ENCODE data around the gene SIRPB1. TPM values are rescaled to one million over a fixed set of nuclear protein-coding genes. Genes with fewer than 3 reads are reported as not detected.

SIRPB1 gene
- total and polyA plus RNA-seq, 10 of the 15 experiments (the other 5 are each of a cell fraction or from before 2014, with no cell fraction given): 3.4 to 33.8 (median 14.1) TPM

GRCh38 chr20:1657556-1658334 lies 37.9 kb upstream of the SIRPB1 start, which contains the start of gene SIRPG (continued):
- TF ChIP-seq EED (IDR thresholded peaks at IDR 0.05; ENCODE audit: low read depth) (0 out of 2 replicates have a peak, but pooled peaks have one; percentile 39), MEF2A (IDR thresholded peaks at IDR 0.05; ENCODE audit: insufficient read depth, low read depth, low read length) (0 out of 2 replicates have a peak, but pooled peaks have one; percentile 13), KAT2A (conservative IDR thresholded peaks at IDR 0.05; ENCODE audit: control insufficient read depth, low read depth, low read length) (no peak), HCFC1 (IDR thresholded peaks at IDR 0.05; ENCODE audit: low read length) (no peak), CEBPZ (IDR thresholded peaks at IDR 0.05; ENCODE audit: low read depth, low read length) (no peak), MEF2B (IDR thresholded peaks at IDR 0.05; ENCODE audit: partially characterized antibody, poor library complexity, severe bottlenecking) (peak; percentile 17), NFIC (IDR thresholded peaks at IDR 0.05; ENCODE audit: low read depth, low read length) (peak; percentile 30; the same call in 1 of the 2 replicates), POLR2AphosphoS2 (IDR thresholded peaks at IDR 0.05; ENCODE audit: low read depth, low read length) (no peak), SIX5 (IDR thresholded peaks at IDR 0.05; ENCODE audit: low read depth, low read length, severe bottlenecking) (no peak), RUNX3 (IDR thresholded peaks at IDR 0.05; ENCODE audit: low read length) (peak; percentile 80), CREM (IDR thresholded peaks at IDR 0.05; ENCODE audit: low read depth) (0 out of 2 replicates have a peak, but pooled peaks have one; percentile 15), RFX5 (IDR thresholded peaks at IDR 0.05; ENCODE audit: low read depth, low read length) (no peak)
- TF ChIP-seq, protein P1, sequence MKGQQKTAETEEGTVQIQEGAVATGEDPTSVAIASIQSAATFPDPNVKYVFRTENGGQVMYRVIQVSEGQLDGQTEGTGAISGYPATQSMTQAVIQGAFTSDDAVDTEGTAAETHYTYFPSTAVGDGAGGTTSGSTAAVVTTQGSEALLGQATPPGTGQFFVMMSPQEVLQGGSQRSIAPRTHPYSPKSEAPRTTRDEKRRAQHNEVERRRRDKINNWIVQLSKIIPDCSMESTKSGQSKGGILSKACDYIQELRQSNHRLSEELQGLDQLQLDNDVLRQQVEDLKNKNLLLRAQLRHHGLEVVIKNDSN (IDR thresholded peaks at IDR 0.05; ENCODE audit: borderline replicate concordance, extremely low read length, insufficient read depth, low read depth, low read length): no peak
- TF ChIP-seq, protein P2, sequence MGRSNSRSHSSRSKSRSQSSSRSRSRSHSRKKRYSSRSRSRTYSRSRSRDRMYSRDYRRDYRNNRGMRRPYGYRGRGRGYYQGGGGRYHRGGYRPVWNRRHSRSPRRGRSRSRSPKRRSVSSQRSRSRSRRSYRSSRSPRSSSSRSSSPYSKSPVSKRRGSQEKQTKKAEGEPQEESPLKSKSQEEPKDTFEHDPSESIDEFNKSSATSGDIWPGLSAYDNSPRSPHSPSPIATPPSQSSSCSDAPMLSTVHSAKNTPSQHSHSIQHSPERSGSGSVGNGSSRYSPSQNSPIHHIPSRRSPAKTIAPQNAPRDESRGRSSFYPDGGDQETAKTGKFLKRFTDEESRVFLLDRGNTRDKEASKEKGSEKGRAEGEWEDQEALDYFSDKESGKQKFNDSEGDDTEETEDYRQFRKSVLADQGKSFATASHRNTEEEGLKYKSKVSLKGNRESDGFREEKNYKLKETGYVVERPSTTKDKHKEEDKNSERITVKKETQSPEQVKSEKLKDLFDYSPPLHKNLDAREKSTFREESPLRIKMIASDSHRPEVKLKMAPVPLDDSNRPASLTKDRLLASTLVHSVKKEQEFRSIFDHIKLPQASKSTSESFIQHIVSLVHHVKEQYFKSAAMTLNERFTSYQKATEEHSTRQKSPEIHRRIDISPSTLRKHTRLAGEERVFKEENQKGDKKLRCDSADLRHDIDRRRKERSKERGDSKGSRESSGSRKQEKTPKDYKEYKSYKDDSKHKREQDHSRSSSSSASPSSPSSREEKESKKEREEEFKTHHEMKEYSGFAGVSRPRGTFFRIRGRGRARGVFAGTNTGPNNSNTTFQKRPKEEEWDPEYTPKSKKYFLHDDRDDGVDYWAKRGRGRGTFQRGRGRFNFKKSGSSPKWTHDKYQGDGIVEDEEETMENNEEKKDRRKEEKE (IDR thresholded peaks at IDR 0.05): no peak
